Measurements from ENCODE around the gene MAB21L4.

MAB21L4 gene

GRCh38 chr2:240896394-240896793 lies 438 bp upstream of the MAB21L4 start:
- no peaks in the 10 kb centered on the region for H3K4me1 ChIP-seq (ENCODE audit: low read depth, poor library complexity, severe bottlenecking)
- peaks cover 8% of the 10 kb centered on the region; the same call in 1 of the 2 replicates for H3K27me3 ChIP-seq (ENCODE audit: insufficient read depth, low read depth)
- no peak for TF ChIP-seq CTCF (conservative IDR thresholded peaks at IDR 0.05; ENCODE audit: low read depth, low read length)
- H3K9ac ChIP-seq: no peak overlapping the region
- H3K4me2 ChIP-seq: no peak overlapping the region
- no peak overlapping the region for H3K27ac ChIP-seq
- H3K36me3 ChIP-seq (ENCODE audit: insufficient read depth): no peaks in the 10 kb centered on the region
- H3K79me2 ChIP-seq (ENCODE audit: insufficient read depth, low read depth): no peaks in the 10 kb centered on the region
- H2AFZ ChIP-seq (ENCODE audit: low read depth): no peak overlapping the region
- no peaks in the 10 kb centered on the region for H4K20me1 ChIP-seq (ENCODE audit: insufficient read depth)
- no peak overlapping the region for H3K4me3 ChIP-seq (IDR thresholded peaks at IDR 0.05; ENCODE audit: insufficient read depth, low read depth, low read length)

DNA sequence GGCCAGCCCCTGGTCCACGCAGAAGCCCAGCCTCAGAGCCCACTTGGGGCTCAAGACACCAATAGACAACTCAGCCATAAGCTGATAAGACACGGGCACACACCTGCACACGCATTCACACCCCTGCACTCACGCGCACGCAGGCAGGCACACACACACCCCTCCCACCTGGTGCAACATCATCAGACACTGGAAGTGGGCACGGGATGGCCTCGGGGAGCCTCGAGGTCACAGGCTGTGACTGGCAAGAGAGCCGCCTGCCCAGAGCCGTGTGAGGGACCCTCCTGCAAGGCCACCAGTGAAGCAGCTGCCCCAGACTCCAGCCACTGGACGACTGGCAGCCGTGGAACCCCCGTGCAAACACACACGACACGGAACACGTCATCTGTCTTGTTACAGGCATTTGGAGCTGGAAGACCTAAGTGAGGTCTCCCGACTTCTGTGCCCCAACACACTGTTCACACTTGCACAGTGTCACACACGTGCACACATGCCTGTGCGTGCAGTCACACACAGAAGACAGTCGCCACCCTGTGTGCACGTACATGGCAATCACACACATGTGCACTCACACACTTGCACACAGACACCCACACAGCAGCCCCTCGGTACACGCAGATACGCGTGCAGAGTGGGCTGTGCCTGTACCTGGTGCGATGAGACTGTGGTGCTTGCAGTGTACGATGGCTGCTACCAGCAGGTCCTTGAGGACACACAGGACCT lies 959 bp downstream of the MAB21L4 start:
- Histone ChIP-seq H3K4me3 (IDR thresholded peaks at IDR 0.05; ENCODE audit: insufficient read depth, low read depth, low read length) (no peak overlapping the region), H3K79me2 (ENCODE audit: insufficient read depth, low read depth) (no peaks in the 10 kb centered on the region), H2AFZ (ENCODE audit: low read depth) (no peak overlapping the region), H3K9ac (no peak overlapping the region), H3K4me2 (no peak overlapping the region), H4K20me1 (ENCODE audit: insufficient read depth) (no peaks in the 10 kb centered on the region), H3K4me1 (ENCODE audit: low read depth, poor library complexity, severe bottlenecking) (no peaks in the 10 kb centered on the region), H3K27ac (no peak overlapping the region), H3K27me3 (ENCODE audit: insufficient read depth, low read depth) (peaks cover 6% of the 10 kb centered on the region; the same call in 1 of the 2 replicates), H3K36me3 (ENCODE audit: insufficient read depth) (no peaks in the 10 kb centered on the region)
- TF ChIP-seq CTCF (conservative IDR thresholded peaks at IDR 0.05; ENCODE audit: low read depth, low read length): no peak

GRCh38 chr2:240894006-240894405 lies 1.9 kb downstream of the MAB21L4 start:
- no peak overlapping the region for H2AFZ ChIP-seq (ENCODE audit: low read depth)
- H3K4me3 ChIP-seq (IDR thresholded peaks at IDR 0.05; ENCODE audit: insufficient read depth, low read depth, low read length): no peak overlapping the region
- H3K27me3 ChIP-seq (ENCODE audit: insufficient read depth, low read depth): peaks cover 6% of the 10 kb centered on the region; the same call in 1 of the 2 replicates
- no peak overlapping the region for H3K4me2 ChIP-seq
- H3K9ac ChIP-seq: no peak overlapping the region
- no peaks in the 10 kb centered on the region for H3K36me3 ChIP-seq (ENCODE audit: insufficient read depth)
- no peaks in the 10 kb centered on the region for H3K4me1 ChIP-seq (ENCODE audit: low read depth, poor library complexity, severe bottlenecking)
- H4K20me1 ChIP-seq (ENCODE audit: insufficient read depth): no peaks in the 10 kb centered on the region
- no peak for TF ChIP-seq CTCF (conservative IDR thresholded peaks at IDR 0.05; ENCODE audit: low read depth, low read length)
- H3K79me2 ChIP-seq (ENCODE audit: insufficient read depth, low read depth): no peaks in the 10 kb centered on the region
- no peak overlapping the region for H3K27ac ChIP-seq

- Histone ChIP-seq H2AFZ (ENCODE audit: low read depth) (no peak overlapping the region), H3K27ac (no peak overlapping the region), H3K4me1 (ENCODE audit: low read depth, poor library complexity, severe bottlenecking) (no peaks in the 10 kb centered on the region), H3K9ac (no peak overlapping the region), H3K79me2 (ENCODE audit: insufficient read depth, low read depth) (no peaks in the 10 kb centered on the region), H3K36me3 (ENCODE audit: insufficient read depth) (no peaks in the 10 kb centered on the region), H3K4me2 (no peak overlapping the region), H3K27me3 (ENCODE audit: insufficient read depth, low read depth) (peaks cover 6% of the 10 kb centered on the region; the same call in 1 of the 2 replicates), H4K20me1 (ENCODE audit: insufficient read depth) (no peaks in the 10 kb centered on the region), H3K4me3 (IDR thresholded peaks at IDR 0.05; ENCODE audit: insufficient read depth, low read depth, low read length) (no peak overlapping the region)
- no peak for TF ChIP-seq CTCF (conservative IDR thresholded peaks at IDR 0.05; ENCODE audit: low read depth, low read length)
Measured at GRCh38 chr2:240893363-240893844, 2.6 kb downstream of the MAB21L4 start.

All from KMS-11 (cell line).